PFSK-1 (cell line): ENCODE results near the gene RP2.

ENCODE experiments used
- FOXP2 ChIP-seq: optimal IDR thresholded peaks from 2 replicates; pipeline ENCODE3; 2011; ENCODE audit warnings: borderline replicate concordance, control low read depth, inconsistent platforms; ENCODE audit not compliant: insufficient read depth; ENCODE audit errors: extremely low read length, extremely low read depth
- POLR2AphosphoS5 ChIP-seq: IDR thresholded peaks from 2 replicates; pipeline ENCODE4 v1.6.1; 2012; ENCODE audit warnings: low read depth, mild to moderate bottlenecking, control low read depth, low read length, moderate library complexity
- REST ChIP-seq, 2 experiments: IDR thresholded peaks; 2 replicates each; pipeline versions ENCODE4 v1.6.1 to v1.8.0; 2011 to 2012; ENCODE audit warnings: low read depth in 2 of 2, low read length in 2 of 2, control low read depth in 1 of 2, inconsistent platforms in 1 of 2, mild to moderate bottlenecking in 1 of 2, moderate library complexity in 1 of 2; ENCODE audit not compliant: insufficient read depth in 1 of 2
- SIN3A ChIP-seq: IDR thresholded peaks from 2 replicates; pipeline ENCODE4 v1.6.1; 2012; ENCODE audit warnings: mild to moderate bottlenecking, low read length, moderate library complexity, borderline replicate concordance; ENCODE audit not compliant: insufficient read depth
- TAF1 ChIP-seq: IDR thresholded peaks from 2 replicates; pipeline ENCODE4 v1.6.1; 2012; ENCODE audit warnings: low read length, control low read depth, borderline replicate concordance; ENCODE audit not compliant: insufficient read depth

RP2 gene

GRCh38 chrX:46876901-46877300 is 40.1 kb downstream of the RP2 start:
- TF ChIP-seq POLR2AphosphoS5 = no peak

GRCh38 chrX:46882266-46882665 is 45.4 kb downstream of the RP2 start:
- TF ChIP-seq FOXP2 (no peak), REST (IDR thresholded peaks at IDR 0.05; ENCODE audit: insufficient read depth in 1 of 2, low read depth in 2 of 2, low read length in 2 of 2) (no peak), TAF1 (no peak), SIN3A (no peak), POLR2AphosphoS5 (no peak)

- no peak for TF ChIP-seq POLR2AphosphoS5
These were observed 48.0 kb downstream of the RP2 start for GRCh38 chrX:46884799-46885198.

- no peak for TF ChIP-seq POLR2AphosphoS5
- no peak for TF ChIP-seq TAF1
- TF ChIP-seq REST (IDR thresholded peaks at IDR 0.05; ENCODE audit: insufficient read depth in 1 of 2, low read depth in 2 of 2, low read length in 2 of 2) = no peak
- no peak for TF ChIP-seq SIN3A
- TF ChIP-seq FOXP2 = no peak
These were observed 61.4 kb downstream of the RP2 start for GRCh38 chrX:46898207-46898606.

GRCh38 chrX:46903458-46904242 is 66.8 kb downstream of the RP2 start:
- TF ChIP-seq POLR2AphosphoS5 (no peak), FOXP2 (no peak), REST (IDR thresholded peaks at IDR 0.05; ENCODE audit: insufficient read depth in 1 of 2, low read depth in 2 of 2, low read length in 2 of 2) (no peak), TAF1 (no peak), SIN3A (no peak)

GRCh38 chrX:46904626-46905025 is 67.8 kb downstream of the RP2 start:
- TF ChIP-seq TAF1 = no peak
- TF ChIP-seq POLR2AphosphoS5 = no peak
- no peak for TF ChIP-seq FOXP2

GRCh38 chrX:46910415-46910814 is 73.6 kb downstream of the RP2 start:
- no peak for TF ChIP-seq FOXP2
- TF ChIP-seq SIN3A = no peak
- TF ChIP-seq POLR2AphosphoS5 = no peak
- TF ChIP-seq REST (IDR thresholded peaks at IDR 0.05; ENCODE audit: insufficient read depth in 1 of 2, low read depth in 2 of 2, low read length in 2 of 2) = no peak
- TF ChIP-seq TAF1 = no peak
